ENCODE data around the gene NSUN7. TPM values are rescaled to one million over a fixed set of nuclear protein-coding genes. Genes with fewer than 3 reads are reported as not detected.

Gene NSUN7
- total RNA-seq, 1 experiment from 2014 or later: 0.90 TPM

- no peak for TF ChIP-seq EZH2 (IDR thresholded peaks at IDR 0.05; ENCODE audit: borderline replicate concordance, low read depth, low read length, poor library complexity, severe bottlenecking)
- ChIA-PET POLR2A (ENCODE audit: low non-redundant PET) (no interaction called here), CTCF (no interaction called here)
- Histone ChIP-seq H3K27me3 (replicated peaks; ENCODE audit: insufficient read depth, low read depth, low read length, poor library complexity) (no peaks in the 10 kb centered on the region), H3K36me3 (ENCODE audit: insufficient read depth, low read length, poor library complexity, severe bottlenecking) (no peaks in the 10 kb centered on the region), H3K4me1 (ENCODE audit: insufficient read depth, low read length, poor library complexity, severe bottlenecking) (no peaks in the 10 kb centered on the region), H3K4me3 (ENCODE audit: low read depth, low read length, poor library complexity, severe bottlenecking) (no peak overlapping the region), H3K27ac (ENCODE audit: low read depth, low read length, poor library complexity, severe bottlenecking) (no peak overlapping the region), H3K9me3 (ENCODE audit: low read depth, low read length, poor library complexity, severe bottlenecking) (peaks cover 5% of the 10 kb centered on the region)
- no TSS peak for BruUV-seq (replicated peaks)
- intact Hi-C loops (cut with micrococcal nuclease; ENCODE audit: unreplicated experiment): no loop called here
- no peak for DNase-seq (ENCODE audit: low spot score)
These were observed 28.3 kb downstream of the NSUN7 start for GRCh38 chr4:40778090-40778489.

DNA sequence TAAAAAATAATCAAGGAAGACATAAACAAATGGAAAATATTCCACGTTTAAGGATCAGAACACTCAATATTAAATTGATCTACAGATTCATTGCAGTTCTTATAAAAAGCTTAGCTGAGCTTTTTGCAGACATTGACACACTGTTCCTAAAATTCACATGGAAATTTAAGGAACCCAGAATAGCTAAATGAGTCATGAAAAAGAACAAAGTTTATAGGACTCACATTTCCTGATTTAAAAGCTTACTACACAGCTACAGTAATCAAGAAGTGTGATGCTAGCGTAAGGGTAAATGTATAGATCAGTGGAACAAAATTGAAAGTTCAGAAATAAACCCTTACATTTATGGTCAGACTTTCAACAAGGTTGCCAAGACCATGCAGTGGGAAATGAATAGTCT, 33.1 kb downstream of the NSUN7 start:
- Histone ChIP-seq H3K27me3 (replicated peaks; ENCODE audit: insufficient read depth, low read depth, low read length, poor library complexity) (no peaks in the 10 kb centered on the region), H3K4me3 (ENCODE audit: low read depth, low read length, poor library complexity, severe bottlenecking) (no peak overlapping the region), H3K36me3 (ENCODE audit: insufficient read depth, low read length, poor library complexity, severe bottlenecking) (no peaks in the 10 kb centered on the region), H3K4me1 (ENCODE audit: insufficient read depth, low read length, poor library complexity, severe bottlenecking) (no peaks in the 10 kb centered on the region), H3K27ac (ENCODE audit: low read depth, low read length, poor library complexity, severe bottlenecking) (no peak overlapping the region), H3K9me3 (ENCODE audit: low read depth, low read length, poor library complexity, severe bottlenecking) (peaks cover 2% of the 10 kb centered on the region)
- DNase-seq (ENCODE audit: low spot score): no peak
- TF ChIP-seq, protein P1, sequence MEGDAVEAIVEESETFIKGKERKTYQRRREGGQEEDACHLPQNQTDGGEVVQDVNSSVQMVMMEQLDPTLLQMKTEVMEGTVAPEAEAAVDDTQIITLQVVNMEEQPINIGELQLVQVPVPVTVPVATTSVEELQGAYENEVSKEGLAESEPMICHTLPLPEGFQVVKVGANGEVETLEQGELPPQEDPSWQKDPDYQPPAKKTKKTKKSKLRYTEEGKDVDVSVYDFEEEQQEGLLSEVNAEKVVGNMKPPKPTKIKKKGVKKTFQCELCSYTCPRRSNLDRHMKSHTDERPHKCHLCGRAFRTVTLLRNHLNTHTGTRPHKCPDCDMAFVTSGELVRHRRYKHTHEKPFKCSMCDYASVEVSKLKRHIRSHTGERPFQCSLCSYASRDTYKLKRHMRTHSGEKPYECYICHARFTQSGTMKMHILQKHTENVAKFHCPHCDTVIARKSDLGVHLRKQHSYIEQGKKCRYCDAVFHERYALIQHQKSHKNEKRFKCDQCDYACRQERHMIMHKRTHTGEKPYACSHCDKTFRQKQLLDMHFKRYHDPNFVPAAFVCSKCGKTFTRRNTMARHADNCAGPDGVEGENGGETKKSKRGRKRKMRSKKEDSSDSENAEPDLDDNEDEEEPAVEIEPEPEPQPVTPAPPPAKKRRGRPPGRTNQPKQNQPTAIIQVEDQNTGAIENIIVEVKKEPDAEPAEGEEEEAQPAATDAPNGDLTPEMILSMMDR (conservative IDR thresholded peaks at IDR 0.05; ENCODE audit: low read depth, low read length): no peak
- BruUV-seq (replicated peaks): no TSS peak
- ChIA-PET CTCF (no interaction called here), POLR2A (ENCODE audit: low non-redundant PET) (no interaction called here)
- intact Hi-C loops (cut with micrococcal nuclease; ENCODE audit: unreplicated experiment): no loop called here

GRCh38 chr4:40785727-40786126, 36.0 kb downstream of the NSUN7 start:
- CTCF ChIA-PET: no interaction called here
- intact Hi-C loops (cut with micrococcal nuclease; ENCODE audit: unreplicated experiment): no loop called here
- no peak for DNase-seq (ENCODE audit: low spot score)
- H3K36me3 ChIP-seq (ENCODE audit: insufficient read depth, low read length, poor library complexity, severe bottlenecking): no peaks in the 10 kb centered on the region
- H3K4me1 ChIP-seq (ENCODE audit: insufficient read depth, low read length, poor library complexity, severe bottlenecking): no peaks in the 10 kb centered on the region
- H3K9me3 ChIP-seq (ENCODE audit: low read depth, low read length, poor library complexity, severe bottlenecking): no peaks in the 10 kb centered on the region
- BruUV-seq (replicated peaks): no TSS peak
- POLR2A ChIA-PET (ENCODE audit: low non-redundant PET): interaction anchor here (0.6 kb wide), 1 partner anchor 23 kb away, joined by 4 read pairs; no protein-coding TSS in a partner anchor
- TF ChIP-seq, protein P1 (conservative IDR thresholded peaks at IDR 0.05; ENCODE audit: low read depth, low read length): no peak
- TF ChIP-seq EZH2 (IDR thresholded peaks at IDR 0.05; ENCODE audit: borderline replicate concordance, low read depth, low read length, poor library complexity, severe bottlenecking): no peak
- H3K27ac ChIP-seq (ENCODE audit: low read depth, low read length, poor library complexity, severe bottlenecking): no peak overlapping the region
- no peaks in the 10 kb centered on the region for H3K27me3 ChIP-seq (replicated peaks; ENCODE audit: insufficient read depth, low read depth, low read length, poor library complexity)
- H3K4me3 ChIP-seq (ENCODE audit: low read depth, low read length, poor library complexity, severe bottlenecking): no peak overlapping the region

GRCh38 chr4:40788331-40788730, 38.6 kb downstream of the NSUN7 start:
- POLR2A ChIA-PET (ENCODE audit: low non-redundant PET): no interaction called here
- no peaks in the 10 kb centered on the region for H3K4me1 ChIP-seq (ENCODE audit: insufficient read depth, low read length, poor library complexity, severe bottlenecking)
- TF ChIP-seq, protein P1 (conservative IDR thresholded peaks at IDR 0.05; ENCODE audit: low read depth, low read length): no peak
- TF ChIP-seq EZH2 (IDR thresholded peaks at IDR 0.05; ENCODE audit: borderline replicate concordance, low read depth, low read length, poor library complexity, severe bottlenecking): no peak
- H3K36me3 ChIP-seq (ENCODE audit: insufficient read depth, low read length, poor library complexity, severe bottlenecking): no peaks in the 10 kb centered on the region
- no TSS peak for BruUV-seq (replicated peaks)
- no peak overlapping the region for H3K27ac ChIP-seq (ENCODE audit: low read depth, low read length, poor library complexity, severe bottlenecking)
- H3K4me3 ChIP-seq (ENCODE audit: low read depth, low read length, poor library complexity, severe bottlenecking): no peak overlapping the region
- H3K9me3 ChIP-seq (ENCODE audit: low read depth, low read length, poor library complexity, severe bottlenecking): no peaks in the 10 kb centered on the region
- no peaks in the 10 kb centered on the region for H3K27me3 ChIP-seq (replicated peaks; ENCODE audit: insufficient read depth, low read depth, low read length, poor library complexity)
- no peak for DNase-seq (ENCODE audit: low spot score)
- intact Hi-C loops (cut with micrococcal nuclease; ENCODE audit: unreplicated experiment): no loop called here
- CTCF ChIA-PET: no interaction called here
